ENCODE results near the gene RRP8. TPM values are rescaled to one million over a fixed set of nuclear protein-coding genes. Genes with fewer than 3 reads are reported as not detected.

Gene RRP8
- polyA plus RNA-seq, 3 donors: 8.6 to 16.0 (median 16.0) TPM

- H3K27ac ChIP-seq (ENCODE audit: low read depth, low read length): no peak overlapping the region
- WGBS, 3 donors: 88 to 90% (median 89%) methylated on average over 9 of the region's 9 CpGs
These were observed 4.6 kb upstream of the RRP8 start for GRCh38 chr11:6608011-6608410.

DNA sequence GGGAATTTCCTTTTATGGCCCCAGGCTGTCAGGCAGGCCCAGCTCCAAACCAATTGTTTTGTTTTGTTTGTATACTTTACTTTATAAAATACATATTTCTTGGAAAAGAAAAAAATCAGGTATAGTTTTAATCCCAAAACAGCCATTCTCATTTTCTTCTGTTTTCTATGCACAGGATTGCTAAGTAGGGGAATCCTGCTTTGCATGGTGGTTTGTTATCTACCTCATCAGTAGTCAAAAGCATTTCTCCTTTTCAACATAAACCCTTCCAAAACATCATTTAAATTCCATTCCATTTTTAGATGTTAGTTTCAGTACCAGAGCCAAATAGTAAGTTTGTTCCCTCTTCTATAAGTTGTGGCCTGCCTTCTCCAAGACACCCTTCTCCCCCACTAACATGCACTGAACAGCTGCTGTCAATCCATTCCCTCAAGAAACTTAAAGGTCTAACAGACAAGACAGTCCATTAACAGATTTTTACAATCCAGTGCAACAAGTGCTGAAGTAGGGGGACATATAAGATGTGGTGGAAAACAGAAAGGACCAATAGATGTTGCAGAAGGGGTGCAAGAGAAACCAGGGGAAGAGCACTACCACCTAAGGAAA lies 3.9 kb upstream of the RRP8 start:
- no peak overlapping the region for H3K27ac ChIP-seq (ENCODE audit: low read depth, low read length)

DNA sequence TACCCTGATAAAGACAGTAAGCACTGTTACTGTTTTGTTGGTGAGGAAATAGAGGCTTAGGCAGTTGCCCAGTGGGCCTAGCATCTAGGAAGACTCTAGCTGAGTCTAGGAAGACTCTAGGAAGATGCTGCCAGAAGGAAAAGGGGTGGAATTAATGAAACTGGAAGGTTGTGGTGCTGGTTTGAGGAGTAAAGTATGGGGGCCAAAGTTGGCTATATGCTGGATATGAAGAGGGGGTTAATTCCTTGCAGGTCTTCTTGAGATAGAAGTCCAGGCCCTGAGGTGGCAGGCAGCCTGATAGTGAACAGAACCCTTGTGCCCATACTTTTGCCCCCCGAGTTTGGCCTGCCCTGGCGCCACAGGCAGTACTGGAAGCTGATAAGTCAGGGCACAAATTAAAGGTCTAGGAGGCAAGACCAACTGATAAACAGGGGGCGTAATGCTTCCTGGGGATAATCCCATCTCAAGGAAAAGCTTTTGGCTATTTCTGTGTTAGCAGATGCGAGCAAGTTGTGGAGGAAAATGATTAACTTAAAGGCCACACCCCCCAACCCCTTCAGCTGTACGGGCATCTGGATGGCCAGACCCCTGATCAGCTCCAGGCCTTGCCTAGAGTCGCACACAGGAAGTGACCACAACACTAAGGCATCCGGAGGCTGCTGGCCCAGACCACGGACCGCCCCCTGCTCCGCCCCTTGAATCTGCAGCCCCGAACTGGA lies 3.2 kb upstream of the RRP8 start:
- H3K27ac ChIP-seq (ENCODE audit: low read depth, low read length): peak overlapping the region; percentile 13
- WGBS, 3 donors: 9 to 12% (median 12%) methylated on average over 11 of the region's 11 CpGs

DNA sequence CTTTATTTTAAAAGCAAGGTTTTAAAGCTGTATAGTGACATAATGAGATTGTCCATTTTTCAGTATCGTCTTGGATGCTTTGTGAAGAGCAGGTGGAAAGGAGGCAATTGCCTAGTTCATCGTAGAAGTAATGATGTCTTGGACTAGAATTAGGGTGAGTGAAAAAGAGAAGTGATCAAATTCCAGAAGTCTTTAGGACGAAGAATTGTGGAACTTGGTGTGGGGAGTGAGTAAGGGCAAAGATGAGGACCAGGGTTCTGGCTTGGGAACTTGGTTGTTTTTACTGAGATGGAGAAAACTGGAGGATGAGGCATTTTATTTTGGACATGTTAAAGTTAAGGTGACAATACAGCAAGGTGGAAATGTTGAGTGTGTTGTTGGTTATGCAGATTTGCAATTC lies 1.4 kb upstream of the RRP8 start:
- 6 to 16% (median 13%) methylated on average over 3 of the region's 3 CpGs for WGBS, 3 donors
- H3K27ac ChIP-seq (ENCODE audit: low read depth, low read length): no peak overlapping the region

- H3K27ac ChIP-seq (ENCODE audit: low read depth, low read length): peak overlapping the region; percentile 48
- WGBS, 3 donors: 0 to 1% (median 1%) methylated on average over 20 of the region's 20 CpGs
These were observed 738 bp upstream of the RRP8 start for GRCh38 chr11:6604081-6604626.

- 49 to 54% (median 51%) methylated on average over 7 of the region's 7 CpGs for WGBS, 3 donors
- no peak overlapping the region for H3K27ac ChIP-seq (ENCODE audit: low read depth, low read length)
These were observed 1.1 kb downstream of the RRP8 start for GRCh38 chr11:6602096-6602940.

DNA sequence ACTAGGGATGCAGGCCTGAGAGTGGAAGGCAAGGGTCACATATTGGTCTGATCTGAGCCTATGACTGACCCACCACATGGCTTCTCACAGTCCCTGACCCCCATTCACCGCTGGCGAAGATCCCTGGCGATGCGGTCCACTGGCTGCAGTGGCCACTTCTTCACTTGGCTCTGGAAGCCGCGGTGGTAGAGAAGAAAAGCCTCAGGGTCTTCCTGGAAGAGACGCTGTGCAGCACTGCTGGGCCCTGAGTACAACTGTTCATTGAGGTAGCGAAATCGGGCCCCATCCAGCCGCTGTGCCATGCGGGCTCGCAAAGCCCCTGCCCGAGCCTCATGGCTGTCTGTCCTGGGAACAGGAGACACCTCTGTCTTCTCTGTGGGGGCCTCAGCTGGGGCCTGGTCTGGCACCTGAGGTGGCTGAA lies 2.4 kb downstream of the RRP8 start:
- no peak overlapping the region for H3K27ac ChIP-seq (ENCODE audit: low read depth, low read length)
- WGBS, 3 donors: 97 to 98% (median 98%) methylated on average over 13 of the region's 13 CpGs

GRCh38 chr11:6599881-6600390 lies 3.5 kb downstream of the RRP8 start:
- WGBS, 3 donors: 80 to 95% (median 86%) methylated on average over 2 of the region's 2 CpGs
- no peak overlapping the region for H3K27ac ChIP-seq (ENCODE audit: low read depth, low read length)

GRCh38 chr11:6599449-6599848 lies 4.0 kb downstream of the RRP8 start:
- WGBS, 3 donors: 83 to 85% (median 83%) methylated on average over 1 of the region's 1 CpG
- no peak overlapping the region for H3K27ac ChIP-seq (ENCODE audit: low read depth, low read length)

- no peak overlapping the region for H3K27ac ChIP-seq (ENCODE audit: low read depth, low read length)
- 95 to 96% (median 95%) methylated on average over 3 of the region's 3 CpGs for WGBS, 3 donors
These were observed 4.9 kb downstream of the RRP8 start for GRCh38 chr11:6598555-6598954.

GRCh38 chr11:6596239-6596877 lies 7.1 kb downstream of the RRP8 start:
- H3K27ac ChIP-seq (ENCODE audit: low read depth, low read length): no peak overlapping the region
- 57 to 60% (median 59%) methylated on average over 5 of the region's 5 CpGs for WGBS, 3 donors

GRCh38 chr11:6594142-6594768 lies 9.2 kb downstream of the RRP8 start:
- no peak overlapping the region for H3K27ac ChIP-seq (ENCODE audit: low read depth, low read length)
- WGBS, 3 donors: 76 to 90% (median 86%) methylated on average over 3 of the region's 3 CpGs

- no peak overlapping the region for H3K27ac ChIP-seq (ENCODE audit: low read depth, low read length)
- WGBS, 3 donors: 97 to 100% (median 99%) methylated on average over 1 of the region's 1 CpG
These were observed 15.4 kb downstream of the RRP8 start for GRCh38 chr11:6588018-6588417.

GRCh38 chr11:6587360-6587953 lies 16.0 kb downstream of the RRP8 start:
- 64 to 93% (median 89%) methylated on average over 11 of the region's 11 CpGs for WGBS, 3 donors
- H3K27ac ChIP-seq (ENCODE audit: low read depth, low read length): no peak overlapping the region

- 87 to 92% (median 88%) methylated on average over 25 of the region's 25 CpGs for WGBS, 3 donors
- H3K27ac ChIP-seq (ENCODE audit: low read depth, low read length): no peak overlapping the region
These were observed 16.7 kb downstream of the RRP8 start for GRCh38 chr11:6586434-6587359.

DNA sequence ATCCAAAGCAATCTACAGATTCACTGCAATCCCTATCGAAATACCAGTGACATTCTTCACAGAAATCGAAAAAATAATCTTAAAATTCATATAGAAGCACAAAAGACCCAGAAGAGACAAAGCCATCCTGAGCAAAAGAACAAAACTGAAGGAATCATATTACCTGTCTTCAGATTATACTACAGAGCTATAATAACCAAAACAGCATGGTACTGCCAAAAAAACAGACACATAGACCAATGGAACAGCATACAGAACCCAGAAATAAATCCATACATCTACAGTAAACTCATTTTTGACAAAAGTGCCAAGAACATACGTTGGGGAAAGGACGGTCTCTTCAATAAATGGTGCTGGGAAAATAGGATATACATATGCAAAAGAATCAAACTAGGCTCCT lies 18.9 kb downstream of the RRP8 start:
- WGBS, 3 donors: 96 to 98% (median 97%) methylated on average over 4 of the region's 4 CpGs
- no peak overlapping the region for H3K27ac ChIP-seq (ENCODE audit: low read depth, low read length)

- 95 to 97% (median 97%) methylated on average over 1 of the region's 1 CpG for WGBS, 3 donors
- H3K27ac ChIP-seq (ENCODE audit: low read depth, low read length): no peak overlapping the region
These were observed 19.8 kb downstream of the RRP8 start for GRCh38 chr11:6583584-6583983.
